ENCODE data around the gene BICRA.

DNA sequence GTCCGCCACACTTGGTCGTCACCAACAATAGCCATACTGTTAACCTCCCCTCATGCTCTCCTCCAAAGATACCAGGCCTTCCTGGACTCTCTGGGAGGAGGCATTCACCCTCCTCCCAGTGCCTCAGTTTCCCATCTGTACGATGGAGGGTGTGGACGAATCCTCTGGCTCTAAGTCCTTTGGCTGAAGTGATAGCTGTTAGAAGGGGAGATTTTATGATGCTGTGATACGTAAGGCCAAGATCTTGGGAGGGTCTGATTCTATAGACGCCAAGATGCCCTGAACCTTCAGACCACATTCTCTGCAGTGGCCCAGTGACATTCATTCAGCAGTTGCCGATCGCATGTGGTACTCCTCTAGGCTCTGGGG, 121.6 kb downstream of the BICRA start:
- TF ChIP-seq, protein P1, sequence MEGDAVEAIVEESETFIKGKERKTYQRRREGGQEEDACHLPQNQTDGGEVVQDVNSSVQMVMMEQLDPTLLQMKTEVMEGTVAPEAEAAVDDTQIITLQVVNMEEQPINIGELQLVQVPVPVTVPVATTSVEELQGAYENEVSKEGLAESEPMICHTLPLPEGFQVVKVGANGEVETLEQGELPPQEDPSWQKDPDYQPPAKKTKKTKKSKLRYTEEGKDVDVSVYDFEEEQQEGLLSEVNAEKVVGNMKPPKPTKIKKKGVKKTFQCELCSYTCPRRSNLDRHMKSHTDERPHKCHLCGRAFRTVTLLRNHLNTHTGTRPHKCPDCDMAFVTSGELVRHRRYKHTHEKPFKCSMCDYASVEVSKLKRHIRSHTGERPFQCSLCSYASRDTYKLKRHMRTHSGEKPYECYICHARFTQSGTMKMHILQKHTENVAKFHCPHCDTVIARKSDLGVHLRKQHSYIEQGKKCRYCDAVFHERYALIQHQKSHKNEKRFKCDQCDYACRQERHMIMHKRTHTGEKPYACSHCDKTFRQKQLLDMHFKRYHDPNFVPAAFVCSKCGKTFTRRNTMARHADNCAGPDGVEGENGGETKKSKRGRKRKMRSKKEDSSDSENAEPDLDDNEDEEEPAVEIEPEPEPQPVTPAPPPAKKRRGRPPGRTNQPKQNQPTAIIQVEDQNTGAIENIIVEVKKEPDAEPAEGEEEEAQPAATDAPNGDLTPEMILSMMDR (conservative IDR thresholded peaks at IDR 0.05; ENCODE audit: low read length) = no peak
- TF ChIP-seq EZH2phosphoT487 (IDR thresholded peaks at IDR 0.05; ENCODE audit: borderline replicate concordance, low read depth, low read length) = no peak
